NCI-H774 (cell line): ENCODE results near the gene SIRPA.

Source experiments
- DNase-seq: peaks from one replicate; lab custom pipeline; 2025; lab: John Stamatoyannopoulos, UW

Gene SIRPA

GRCh38 chr20:1934156-1934555 is 38.9 kb downstream of the SIRPA start:
- DNase-seq = no peak

- DNase-seq = no peak
Measured at GRCh38 chr20:1934721-1935573, 39.7 kb downstream of the SIRPA start.

GRCh38 chr20:1935696-1936366 is 40.6 kb downstream of the SIRPA start:
- DNase-seq = no peak

GRCh38 chr20:1937316-1937976 is 42.2 kb downstream of the SIRPA start:
- no peak for DNase-seq

GRCh38 chr20:1938464-1939269 is 43.5 kb downstream of the SIRPA start:
- DNase-seq = no peak

- no peak for DNase-seq
Measured at GRCh38 chr20:1939270-1939595, 44.0 kb downstream of the SIRPA start.

GRCh38 chr20:1940581-1940980 is 45.4 kb downstream of the SIRPA start:
- DNase-seq = no peak

GRCh38 chr20:1941226-1941625 is 46.0 kb downstream of the SIRPA start:
- DNase-seq = no peak

- DNase-seq = no peak
Measured at GRCh38 chr20:1942061-1942460, 46.9 kb downstream of the SIRPA start.

GRCh38 chr20:1942486-1943274 is 47.5 kb downstream of the SIRPA start:
- DNase-seq = no peak

GRCh38 chr20:1943275-1944002 is 48.2 kb downstream of the SIRPA start:
- DNase-seq = no peak

- no peak for DNase-seq
Measured at GRCh38 chr20:1944345-1945091, 49.3 kb downstream of the SIRPA start.

- no peak for DNase-seq
Measured at GRCh38 chr20:1945134-1945618, 50.0 kb downstream of the SIRPA start.

GRCh38 chr20:1945660-1946059 is 50.5 kb downstream of the SIRPA start:
- no peak for DNase-seq

- no peak for DNase-seq
Measured at GRCh38 chr20:1946442-1946761, 51.2 kb downstream of the SIRPA start.

- no peak for DNase-seq
Measured at GRCh38 chr20:1946762-1947534, 51.7 kb downstream of the SIRPA start.

- no peak for DNase-seq
Measured at GRCh38 chr20:1947535-1947846, 52.3 kb downstream of the SIRPA start.

- DNase-seq = no peak
Measured at GRCh38 chr20:1949347-1950100, 54.3 kb downstream of the SIRPA start.

GRCh38 chr20:1950836-1951235 is 55.6 kb downstream of the SIRPA start:
- no peak for DNase-seq
